Mononuclear cell (primary cell): ENCODE results near the gene IFNA21. TPM values are rescaled to one million over a fixed set of nuclear protein-coding genes. Genes with fewer than 3 reads are reported as not detected.
"Not testable (repeated sequence)": the region's sequence is repeated elsewhere in the genome, so short reads cannot be mapped to it uniquely, and the experiment has no call there.

ENCODE experiments used
- H3K27me3 ChIP-seq: 2 replicates; pipeline ENCODE4 v1.6.0; 2011; ENCODE audit warnings: low read length, control low read depth; ENCODE audit not compliant: insufficient read depth
- H3K4me1 ChIP-seq: 2 replicates; pipeline ENCODE4 v1.5.1; 2011; ENCODE audit warnings: mild to moderate bottlenecking, low read length, control low read depth; ENCODE audit not compliant: insufficient read depth
- H3K4me3 ChIP-seq: 2 replicates; pipeline ENCODE4 v1.5.1; 2011; ENCODE audit warnings: mild to moderate bottlenecking, low read length, moderate library complexity
- H3K9me3 ChIP-seq: 2 replicates; pipeline ENCODE4 v1.5.1; 2011; ENCODE audit warnings: low read depth, mild to moderate bottlenecking, control low read depth, low read length
- total RNA-seq: library from RNA; depleted of rRNA; stranded (reverse); fragments of >200 nt; gene quantifications from one replicate; pipeline ENCODE4 v1.2.3, GENCODE V29; 2012

Gene IFNA21
- total RNA-seq, 1 donor, result not detected

DNA sequence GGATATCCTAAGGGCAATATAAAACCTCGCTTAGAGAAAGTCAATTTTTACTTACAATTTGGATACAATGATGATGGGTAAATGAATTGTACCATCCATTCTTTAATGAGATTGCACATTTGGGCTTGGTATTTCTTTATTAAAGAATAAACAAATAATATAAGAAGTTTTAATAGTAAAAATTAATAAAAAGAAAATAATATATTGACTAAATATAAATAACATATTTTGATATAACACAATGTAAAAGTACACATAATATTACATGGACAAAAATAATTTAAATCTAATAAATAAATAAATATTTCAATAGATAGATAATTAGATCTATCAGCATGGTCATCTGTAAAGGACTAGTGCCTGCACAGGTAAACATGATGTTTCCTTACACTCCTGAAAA is 944 bp downstream of the IFNA21 start:
- Histone ChIP-seq H3K4me3 (no peak overlapping the region), H3K9me3 (no peaks in the 10 kb centered on the region), H3K4me1 (peaks cover 4% of the 10 kb centered on the region), H3K27me3 (no peaks in the 10 kb centered on the region)

DNA sequence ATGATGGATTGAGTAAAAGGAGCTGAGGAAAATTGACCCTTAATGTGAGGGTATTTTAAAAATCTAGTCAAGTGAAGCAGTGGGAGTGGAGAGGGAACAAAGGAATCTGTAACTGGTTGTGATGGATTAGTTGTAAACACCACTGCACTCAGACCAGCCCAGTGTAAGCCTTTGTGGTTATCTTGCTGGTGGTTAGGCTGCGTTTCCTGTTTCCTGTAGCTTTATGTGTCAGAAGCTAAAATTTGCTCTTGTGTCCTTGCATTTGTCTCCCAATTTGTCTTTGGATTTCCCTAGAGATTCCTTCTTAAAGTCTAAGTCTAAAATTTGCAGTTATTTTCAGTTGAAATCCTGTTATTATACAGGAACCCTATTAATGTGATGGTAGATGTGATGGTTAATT is 6.3 kb downstream of the IFNA21 start:
- Histone ChIP-seq H3K4me3 (no peak overlapping the region), H3K4me1 (peaks cover 10% of the 10 kb centered on the region), H3K27me3 (no peaks in the 10 kb centered on the region), H3K9me3 (peaks cover 9% of the 10 kb centered on the region)

DNA sequence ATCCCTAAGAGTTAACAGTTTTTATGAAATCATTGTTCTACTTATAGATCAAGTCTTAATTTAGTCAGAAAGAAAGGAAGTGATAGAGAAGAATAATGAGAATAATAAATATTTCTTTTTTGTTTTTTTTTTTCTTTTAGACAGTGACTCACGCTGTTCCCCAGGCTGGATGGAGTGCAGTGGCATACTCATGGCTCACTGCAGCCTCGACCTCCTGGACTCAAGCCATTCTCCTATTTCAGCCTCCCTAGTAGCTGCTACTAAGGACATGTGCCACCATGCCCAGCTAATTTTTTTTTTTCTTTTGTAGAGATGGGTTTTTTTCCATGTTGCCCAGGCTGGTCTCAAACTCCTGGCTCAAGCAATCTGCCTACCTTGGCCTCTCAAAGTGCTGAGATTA is 11.0 kb downstream of the IFNA21 start:
- H3K9me3 ChIP-seq, result peaks cover 9% of the 10 kb centered on the region

DNA sequence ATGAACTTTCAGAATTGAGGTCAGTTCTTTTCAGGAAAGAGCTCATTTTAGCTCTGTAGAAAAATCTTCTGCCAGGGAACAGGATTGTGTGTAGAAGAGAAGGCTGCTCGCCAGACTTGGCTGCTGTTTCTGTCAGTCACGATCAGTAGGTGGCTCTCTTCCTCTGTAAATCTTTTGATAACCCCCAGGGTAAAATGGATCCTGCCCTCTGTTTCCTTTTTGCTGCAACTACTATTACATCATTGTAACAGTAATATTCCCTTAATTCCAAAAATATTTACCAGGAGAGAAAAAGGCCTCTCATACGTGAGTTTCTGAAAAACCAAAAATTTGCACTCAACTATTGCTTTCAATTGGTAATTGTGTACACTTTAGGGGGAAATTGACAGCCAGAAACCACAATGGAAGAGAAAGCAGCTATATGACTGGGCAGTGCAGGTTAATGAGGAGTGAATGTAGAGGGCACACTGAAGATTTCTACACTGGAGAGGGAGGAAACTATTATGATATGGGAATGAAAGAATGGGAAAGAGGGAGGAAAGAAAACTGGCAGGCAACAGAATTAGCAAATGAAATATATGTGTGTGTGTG is 12.3 kb downstream of the IFNA21 start:
- Histone ChIP-seq H3K4me1 (peaks cover 14% of the 10 kb centered on the region), H3K4me3 (no peak overlapping the region), H3K9me3 (peaks cover 9% of the 10 kb centered on the region), H3K27me3 (no peaks in the 10 kb centered on the region)

More for the DNA sequence above, 11.0 kb downstream of the IFNA21 start:
- H3K4me3 ChIP-seq, result no peak overlapping the region
- H3K27me3 ChIP-seq, result no peaks in the 10 kb centered on the region
- peaks cover 20% of the 10 kb centered on the region for H3K4me1 ChIP-seq

DNA sequence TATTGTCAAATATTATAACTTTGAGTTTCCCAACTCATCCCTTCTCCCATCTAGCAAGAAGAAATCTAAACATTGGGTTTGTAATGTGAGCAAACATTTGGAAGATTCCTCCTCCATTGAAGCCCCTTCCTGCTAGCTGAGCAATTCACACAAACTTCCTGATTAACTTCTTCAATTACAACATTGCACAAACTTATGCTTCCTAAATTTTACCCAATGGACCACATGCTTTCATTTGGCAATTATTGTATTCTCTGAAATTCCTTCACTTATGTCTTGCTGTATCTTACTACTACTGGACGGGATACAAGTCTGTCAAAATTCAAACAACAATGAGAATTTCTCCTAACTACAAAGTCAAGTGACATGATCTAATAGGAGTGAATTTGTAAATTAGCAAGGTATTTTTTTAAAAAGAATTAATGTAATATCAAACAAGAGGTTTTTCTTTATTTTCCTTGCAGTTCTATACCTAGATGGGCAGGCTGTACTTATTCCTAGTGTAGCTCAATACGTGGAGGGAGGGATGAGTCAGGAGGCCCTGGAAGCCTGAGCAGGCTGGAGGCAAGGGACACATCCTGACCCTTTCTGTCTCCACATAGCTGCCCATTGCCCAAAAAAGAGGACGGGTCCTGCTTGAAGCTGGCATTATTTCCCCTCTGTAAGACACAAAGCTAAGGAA is 13.0 kb downstream of the IFNA21 start:
- H3K4me1 ChIP-seq, result peaks cover 14% of the 10 kb centered on the region
- H3K9me3 ChIP-seq, result peaks cover 12% of the 10 kb centered on the region
- no peaks in the 10 kb centered on the region for H3K27me3 ChIP-seq
- no peak overlapping the region for H3K4me3 ChIP-seq

DNA sequence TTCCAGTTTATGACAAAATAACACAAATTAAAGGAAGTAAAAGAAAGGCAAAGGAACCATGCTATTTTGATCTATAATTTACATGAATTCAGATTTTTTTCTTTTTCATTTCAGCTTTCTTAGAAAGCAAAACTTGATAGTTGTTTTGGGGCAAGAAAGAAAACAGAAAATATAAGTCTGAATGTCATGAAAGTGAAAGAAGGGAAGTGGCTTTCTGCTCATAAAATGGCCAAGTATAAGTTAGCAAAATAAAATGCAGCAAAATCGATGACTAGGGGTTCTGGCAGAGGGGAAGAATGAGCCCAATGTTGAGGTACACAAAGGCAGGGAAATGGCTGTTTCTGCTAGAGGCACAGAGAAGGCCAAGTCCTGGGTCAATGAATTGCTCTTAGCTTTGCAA is 21.9 kb downstream of the IFNA21 start:
- Histone ChIP-seq H3K27me3 (no peaks in the 10 kb centered on the region), H3K9me3 (peaks cover 17% of the 10 kb centered on the region), H3K4me1 (peaks cover 14% of the 10 kb centered on the region), H3K4me3 (no peak overlapping the region)

DNA sequence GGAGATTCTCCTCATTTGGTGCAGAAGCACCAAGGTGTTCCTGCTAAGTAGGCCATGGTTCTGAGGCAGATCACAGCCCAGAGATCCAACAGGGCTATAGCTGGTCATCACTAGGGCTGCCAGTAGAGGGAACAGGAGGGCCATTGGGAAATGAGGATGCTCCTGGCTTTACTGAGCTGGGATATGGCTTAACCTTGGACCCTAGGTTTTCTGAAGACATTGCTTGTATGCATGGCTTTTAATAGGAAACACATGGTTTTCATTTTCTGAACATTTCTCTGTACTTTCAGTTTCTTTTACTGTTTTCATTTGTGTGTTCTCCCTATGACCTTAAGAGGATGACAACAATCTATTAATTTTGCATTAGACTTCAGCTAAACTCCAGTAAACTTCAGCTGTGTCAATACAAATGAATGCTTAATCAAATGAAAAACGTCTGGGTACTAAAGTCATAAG is 25.0 kb downstream of the IFNA21 start, which contains the start of gene IFNW1:
IFNW1 (minus strand) TSS at position 406 of the 456 bp plus-strand sequence; CDS start at position 144, 262 bp downstream.
- Histone ChIP-seq H3K4me3 (no peak within 1 kb of the TSS), H3K9me3 (no peaks in the 10 kb centered on the region), H3K4me1 (peaks cover 15% of the 10 kb centered on the region), H3K27me3 (no peaks in the 10 kb centered on the region)

DNA sequence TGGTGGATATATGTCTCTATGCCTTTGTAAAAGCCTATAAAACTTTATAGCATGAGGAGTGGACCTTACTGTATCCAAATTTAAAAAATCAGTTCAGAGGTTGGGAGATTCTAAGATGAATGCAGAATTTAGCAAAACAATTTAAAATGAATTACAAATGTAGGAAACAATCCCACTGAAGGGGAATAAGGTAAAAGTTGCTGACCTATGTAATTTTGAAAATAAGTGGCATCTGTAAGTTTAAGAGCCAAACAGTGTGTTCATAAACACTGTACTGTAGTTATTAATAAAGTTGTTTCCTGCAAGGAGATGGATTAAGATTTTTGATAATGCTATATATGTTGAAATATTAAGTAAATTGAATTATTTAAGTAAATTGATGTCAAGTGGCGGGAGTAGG is 29.4 kb downstream of the IFNA21 start:
- peaks cover 9% of the 10 kb centered on the region for H3K4me1 ChIP-seq
- H3K27me3 ChIP-seq, result no peaks in the 10 kb centered on the region
- H3K9me3 ChIP-seq, result no peaks in the 10 kb centered on the region
- no peak overlapping the region for H3K4me3 ChIP-seq

DNA sequence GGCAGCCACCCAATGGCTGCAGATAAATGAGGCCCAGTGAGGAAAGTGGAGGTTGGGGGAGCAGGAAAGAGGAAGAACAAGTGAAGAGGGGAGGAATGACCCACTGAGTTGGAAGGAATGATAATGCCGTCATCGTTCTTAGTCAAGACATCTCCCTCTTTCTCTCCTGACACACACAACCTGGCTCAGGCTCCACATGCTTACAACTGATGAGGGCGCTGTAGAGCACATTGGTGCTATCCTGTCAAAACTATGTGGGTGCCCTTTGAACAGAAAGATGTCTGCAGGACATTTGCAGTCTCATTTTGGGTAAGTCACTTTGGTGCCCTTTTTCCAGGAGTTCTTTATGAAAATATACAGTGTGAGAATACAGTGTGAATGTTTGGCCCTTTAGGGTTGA is 30.7 kb downstream of the IFNA21 start:
- H3K4me1 ChIP-seq, result peaks cover 4% of the 10 kb centered on the region
- no peaks in the 10 kb centered on the region for H3K9me3 ChIP-seq
- H3K4me3 ChIP-seq, result no peak overlapping the region
- no peaks in the 10 kb centered on the region for H3K27me3 ChIP-seq

DNA sequence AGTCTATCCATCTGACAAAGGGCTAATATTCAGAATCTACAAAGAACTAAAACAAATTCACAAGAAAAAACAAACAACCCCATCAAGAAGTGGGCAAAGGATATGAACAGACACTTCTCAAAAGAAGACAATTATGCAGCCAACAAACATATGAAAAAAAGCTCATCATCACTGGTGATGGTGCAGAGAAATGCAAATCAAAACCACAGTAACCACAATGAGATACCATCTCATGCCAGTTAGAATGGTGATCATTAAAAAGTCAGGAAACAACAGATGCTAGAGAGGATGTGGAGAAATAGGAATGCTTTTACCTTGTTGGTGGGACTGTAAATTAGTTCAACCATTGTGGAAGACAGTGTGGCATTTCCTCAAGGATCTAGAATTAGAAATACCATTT is 38.3 kb downstream of the IFNA21 start:
- H3K4me3 ChIP-seq, H3K9me3 ChIP-seq, H3K4me1 ChIP-seq, H3K27me3 ChIP-seq: not testable (repeated sequence)

DNA sequence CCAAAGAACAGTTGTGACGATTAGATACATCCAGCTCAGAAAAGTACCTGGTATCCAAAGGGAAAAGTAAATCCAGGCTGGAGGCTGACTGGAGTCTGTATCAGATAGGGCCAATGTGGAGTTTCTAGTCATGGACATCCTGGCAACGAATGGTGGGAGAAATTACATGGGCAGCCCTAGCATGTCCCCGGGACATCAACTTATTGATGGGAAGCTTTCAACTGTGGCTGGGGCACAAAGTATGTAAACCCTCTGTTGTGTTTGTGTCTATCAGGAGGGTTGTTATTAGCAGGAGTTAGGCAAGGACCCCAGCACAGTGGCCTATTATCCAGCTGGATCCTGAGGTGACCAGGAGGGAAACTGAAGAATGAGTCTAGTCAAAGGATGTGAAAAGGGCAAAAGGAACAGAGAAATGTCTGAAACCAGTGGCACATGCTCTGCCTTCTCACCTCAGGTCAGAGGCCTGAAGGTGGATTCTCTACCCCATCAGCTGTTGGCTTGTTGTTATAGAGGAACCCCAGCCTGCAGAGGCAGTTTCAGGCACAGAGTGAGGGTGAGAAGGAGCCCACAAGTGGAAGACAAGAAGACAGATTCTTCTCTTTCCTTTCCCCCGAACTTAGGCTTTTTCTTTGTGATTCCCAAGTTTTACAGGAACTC is 44.7 kb downstream of the IFNA21 start:
- no peaks in the 10 kb centered on the region for H3K27me3 ChIP-seq
- peaks cover 17% of the 10 kb centered on the region for H3K4me1 ChIP-seq
- H3K4me3 ChIP-seq, result no peak overlapping the region
- H3K9me3 ChIP-seq, result no peaks in the 10 kb centered on the region

DNA sequence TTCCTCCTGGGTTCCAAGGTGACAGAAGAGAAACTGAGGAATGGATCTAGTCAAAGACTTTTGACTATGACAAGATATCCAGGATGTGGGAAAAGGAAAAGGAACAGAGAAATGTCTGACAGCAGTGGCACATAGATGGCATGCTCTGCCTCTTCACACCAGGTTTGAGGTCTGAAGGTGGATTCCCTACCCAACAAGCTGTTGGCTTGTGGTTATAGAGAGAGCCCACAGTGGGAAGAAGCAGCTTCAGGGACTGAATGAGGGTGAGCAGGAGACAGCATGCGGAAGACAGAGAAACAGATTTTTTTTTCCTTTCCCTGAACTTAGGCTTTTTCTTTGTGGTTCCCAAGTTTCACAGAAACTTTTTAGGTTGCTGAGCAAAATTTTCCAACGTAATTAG is 45.4 kb downstream of the IFNA21 start:
- peaks cover 17% of the 10 kb centered on the region for H3K4me1 ChIP-seq
- no peaks in the 10 kb centered on the region for H3K9me3 ChIP-seq
- no peaks in the 10 kb centered on the region for H3K27me3 ChIP-seq
- H3K4me3 ChIP-seq, result no peak overlapping the region

DNA sequence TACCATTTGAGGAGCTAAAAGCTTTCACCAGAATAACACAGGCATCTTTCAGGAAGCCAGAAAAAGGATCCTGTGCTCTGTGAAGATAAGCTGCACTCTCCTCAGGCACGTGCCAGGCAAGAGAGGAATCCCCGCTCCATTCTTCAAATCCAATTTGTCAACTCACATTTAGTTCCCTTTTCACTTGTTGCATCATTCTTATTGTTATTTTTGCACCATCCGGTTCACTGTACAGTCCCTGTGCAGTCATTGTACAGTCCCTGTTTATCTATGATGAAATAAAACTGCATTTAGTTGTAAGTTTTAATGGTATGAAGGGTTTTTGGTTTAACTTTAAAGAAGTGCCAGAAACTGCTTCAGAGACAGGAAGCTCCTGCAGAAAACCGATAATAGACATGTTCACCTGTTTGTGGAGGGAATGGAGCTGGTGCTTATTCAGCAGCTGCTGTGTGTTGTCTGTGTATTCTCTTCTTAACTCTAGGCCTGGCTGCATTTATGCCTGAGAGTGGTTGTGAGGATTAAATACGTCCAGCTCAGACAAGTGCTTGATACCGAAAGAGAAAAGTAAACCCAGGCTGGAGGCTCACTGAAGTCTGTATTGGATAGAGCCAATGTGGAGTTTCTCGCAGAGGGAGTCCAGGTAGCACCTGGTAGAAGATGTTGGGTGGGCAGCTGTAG is 47.2 kb downstream of the IFNA21 start:
- Histone ChIP-seq H3K4me1 (peaks cover 17% of the 10 kb centered on the region), H3K4me3 (no peak overlapping the region), H3K27me3 (no peaks in the 10 kb centered on the region), H3K9me3 (no peaks in the 10 kb centered on the region)
